Neural cell (in vitro differentiated cells): ENCODE results near the gene TMEM219. TPM values are rescaled to one million over a fixed set of nuclear protein-coding genes. Genes with fewer than 3 reads are reported as not detected.

Source experiments
- H2AFZ ChIP-seq: fragments of 200-600, 300-800 bp; sonication (generic), shearing (Covaris generic); 2 replicates; pipeline ENCODE4 v1.6.0; 2014; ENCODE audit warnings: low read depth, mild to moderate bottlenecking, antibody characterized with exemption, low read length, moderate library complexity
- H3F3A ChIP-seq: fragments of 200-600 bp; shearing (Covaris generic); 2 replicates; pipeline ENCODE4 v1.6.1; 2016; ENCODE audit warnings: mild to moderate bottlenecking, moderate library complexity, mixed read lengths, antibody characterized with exemption, low read length; ENCODE audit not compliant: insufficient read depth, poor library complexity, severe bottlenecking
- H3K27ac ChIP-seq: fragments of 200-600, 300-800 bp; sonication (generic), shearing (Covaris generic); 2 replicates; pipeline ENCODE4 v1.5.1; 2014; ENCODE audit warnings: mild to moderate bottlenecking, low read length, moderate library complexity
- H3K27me3 ChIP-seq: fragments of 300-800, 200-600 bp; sonication (generic), shearing (Covaris generic); 2 replicates; pipeline ENCODE4 v1.6.0; 2014; ENCODE audit warnings: mild to moderate bottlenecking, low read depth, low read length, moderate library complexity; ENCODE audit not compliant: insufficient read depth
- H3K36me3 ChIP-seq: fragments of 300-800, 200-600 bp; sonication (generic), shearing (Covaris generic); 2 replicates; pipeline ENCODE4 v1.5.1; 2014; ENCODE audit warnings: mild to moderate bottlenecking, antibody characterized with exemption, low read length, moderate library complexity; ENCODE audit not compliant: insufficient read depth
- H3K4me2 ChIP-seq: fragments of 300-800, 200-600 bp; sonication (generic), shearing (Covaris generic); 2 replicates; pipeline ENCODE4 v1.6.0; 2014; ENCODE audit warnings: mild to moderate bottlenecking, low read length
- H3K4me3 ChIP-seq: fragments of 300-800, 200-600 bp; sonication (generic), shearing (Covaris generic); 2 replicates; pipeline ENCODE4 v1.5.1; 2014; ENCODE audit warnings: mild to moderate bottlenecking, low read length, moderate library complexity
- H3K79me2 ChIP-seq: fragments of 200-600 bp; shearing (Covaris generic); replicated peaks from 2 replicates; pipeline ENCODE4 v1.6.0; 2014; ENCODE audit warnings: mild to moderate bottlenecking, low read length, moderate library complexity; ENCODE audit not compliant: insufficient read depth
- H3K9ac ChIP-seq: fragments of 300-800, 200-600 bp; sonication (generic), shearing (Covaris generic); 2 replicates; pipeline ENCODE4 v1.6.1; 2016; ENCODE audit warnings: mild to moderate bottlenecking, low read length, mixed read lengths
- H3K9me2 ChIP-seq: fragments of 200-600 bp; shearing (Covaris generic); 2 replicates; pipeline ENCODE4 v1.6.1; 2016; ENCODE audit warnings: mild to moderate bottlenecking, low read length, mixed read lengths; ENCODE audit not compliant: insufficient read depth
- H3K9me3 ChIP-seq: fragments of 200-600, 300-800 bp; sonication (generic), shearing (Covaris generic); 2 replicates; pipeline ENCODE4 v1.6.1; 2016; ENCODE audit warnings: mild to moderate bottlenecking, mixed run types, low read length, moderate library complexity, mixed read lengths
- H4K20me1 ChIP-seq: fragments of 200-600 bp; shearing (Covaris generic); 2 replicates; pipeline ENCODE4 v1.6.1; 2016; ENCODE audit warnings: mild to moderate bottlenecking, mixed run types; ENCODE audit not compliant: insufficient read depth
- CTCF ChIP-seq: fragments of 450-650 bp; IDR thresholded peaks from 2 replicates; pipeline ENCODE4 v1.5.1; 2014; ENCODE audit warnings: antibody characterized with exemption, mild to moderate bottlenecking, moderate library complexity; ENCODE audit not compliant: poor library complexity, severe bottlenecking
- EP300 ChIP-seq: fragments of 450-650 bp; conservative IDR thresholded peaks from 2 replicates; pipeline ENCODE4 v1.6.1; 2014; ENCODE audit warnings: antibody characterized with exemption, mild to moderate bottlenecking, moderate library complexity; ENCODE audit not compliant: poor library complexity, severe bottlenecking
- EZH2 ChIP-seq: fragments of 200-600, 300-800 bp; shearing (Covaris generic), sonication (generic); IDR thresholded peaks from 2 replicates; pipeline ENCODE4 v1.6.1; 2014; ENCODE audit warnings: antibody characterized with exemption, low read length, borderline replicate concordance, mild to moderate bottlenecking; ENCODE audit not compliant: insufficient read depth, poor library complexity, severe bottlenecking
- MXI1 ChIP-seq: fragments of 450-650 bp; conservative IDR thresholded peaks from 2 replicates; pipeline ENCODE4 v1.6.1; 2014; ENCODE audit warnings: antibody characterized with exemption, mild to moderate bottlenecking; ENCODE audit not compliant: poor library complexity, severe bottlenecking
- POLR2AphosphoS5 ChIP-seq: IDR thresholded peaks from 2 replicates; pipeline ENCODE4 v1.6.1; 2012
- RAD21 ChIP-seq: fragments of 450-650 bp; conservative IDR thresholded peaks from 2 replicates; pipeline ENCODE4 v1.6.1; 2014; ENCODE audit warnings: antibody characterized with exemption, mild to moderate bottlenecking, moderate library complexity
- REST ChIP-seq: IDR thresholded peaks from 2 replicates; pipeline ENCODE4 v1.6.1; 2012; ENCODE audit warnings: borderline replicate concordance
- SMC3 ChIP-seq: fragments of 450-650 bp; conservative IDR thresholded peaks from 2 replicates; pipeline ENCODE4 v1.6.1; 2014; ENCODE audit warnings: antibody characterized with exemption, mild to moderate bottlenecking, moderate library complexity; ENCODE audit not compliant: poor library complexity
- TAF1 ChIP-seq: IDR thresholded peaks from 2 replicates; pipeline ENCODE4 v1.6.1; 2012; ENCODE audit warnings: low read depth
- polyA plus RNA-seq: library from polyadenylated mRNA; depleted of rRNA; stranded (reverse); fragments of >200 nt; gene quantifications from 2 replicates; pipeline ENCODE4 v1.2.3, GENCODE V29; 2014

Gene TMEM219
- polyA plus RNA-seq, 1 donor from 2014 or later, result 154 TPM

DNA sequence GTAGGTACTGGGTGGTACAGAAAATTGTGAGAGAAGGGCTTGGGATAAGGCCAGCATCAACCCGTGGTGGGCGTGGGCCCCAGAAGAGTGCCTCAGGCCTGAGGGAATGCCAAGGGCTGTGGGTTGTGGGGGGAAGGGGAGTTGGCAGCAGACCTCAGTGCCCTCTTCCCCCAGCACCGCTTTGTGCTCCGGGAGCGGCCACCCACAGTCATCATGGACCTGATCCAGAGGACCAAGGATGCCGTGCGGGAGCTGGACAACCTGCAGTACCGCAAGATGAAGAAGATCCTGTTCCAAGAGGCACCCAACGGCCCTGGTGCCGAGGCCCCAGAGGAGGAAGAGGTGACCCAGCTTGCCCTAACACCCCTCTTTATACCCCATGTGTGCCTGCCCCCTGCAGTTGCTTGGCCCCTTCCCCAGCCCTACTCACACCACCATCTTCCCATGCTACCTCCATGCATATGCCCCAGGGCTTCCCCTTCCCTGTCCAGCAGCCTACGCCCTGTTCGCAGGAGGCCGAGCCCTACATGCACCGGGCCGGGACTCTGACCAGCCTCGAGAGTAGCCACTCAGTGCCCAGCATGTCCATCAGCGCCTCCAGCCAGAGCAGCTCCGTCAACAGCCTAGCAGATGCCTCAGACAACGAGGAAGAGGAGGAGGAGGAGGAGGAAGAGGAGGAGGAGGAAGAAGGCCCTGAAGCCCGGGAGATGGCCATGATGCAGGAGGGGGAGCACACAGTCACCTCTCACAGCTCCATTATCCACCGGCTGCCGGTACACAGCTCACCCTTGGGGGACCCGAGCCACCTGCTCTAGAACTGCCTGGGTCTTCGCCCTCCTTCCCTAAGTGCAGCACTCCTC, 20.9 kb downstream of the TMEM219 start:
- Histone ChIP-seq H3K36me3 (no peaks in the 10 kb centered on the region), H3K79me2 (peaks cover 2% of the 10 kb centered on the region), H3K4me3 (no peak overlapping the region), H3F3A (no peaks in the 10 kb centered on the region), H3K9me2 (no peaks in the 10 kb centered on the region), H3K27ac (no peak overlapping the region), H3K9ac (no peak overlapping the region), H3K27me3 (no peaks in the 10 kb centered on the region), H2AFZ (no peak overlapping the region), H3K9me3 (no peaks in the 10 kb centered on the region), H4K20me1 (peaks cover 4% of the 10 kb centered on the region), H3K4me2 (no peak overlapping the region)
- TF ChIP-seq EP300, result no peak
- no peak for TF ChIP-seq REST
- no peak for TF ChIP-seq TAF1
- TF ChIP-seq CTCF, result no peak
- TF ChIP-seq MXI1, result no peak
- TF ChIP-seq SMC3, result no peak
- TF ChIP-seq EZH2, result no peak
- no peak for TF ChIP-seq RAD21
- TF ChIP-seq POLR2AphosphoS5, result no peak

GRCh38 chr16:29983420-29984136, 21.7 kb downstream of the TMEM219 start:
- no peaks in the 10 kb centered on the region for H3K36me3 ChIP-seq

More at GRCh38 chr16:29983420-29984136, 21.7 kb downstream of the TMEM219 start:
- no peaks in the 10 kb centered on the region for H3F3A ChIP-seq
- H2AFZ ChIP-seq, result no peak overlapping the region
- no peaks in the 10 kb centered on the region for H3K9me3 ChIP-seq
- no peaks in the 10 kb centered on the region for H3K79me2 ChIP-seq
- no peak overlapping the region for H3K4me3 ChIP-seq
- no peak for TF ChIP-seq POLR2AphosphoS5
- TF ChIP-seq EZH2, result no peak
- TF ChIP-seq EP300, result no peak
- no peak for TF ChIP-seq RAD21
- TF ChIP-seq MXI1, result no peak
- no peak for TF ChIP-seq SMC3
- no peak for TF ChIP-seq CTCF
- TF ChIP-seq REST, result no peak
- TF ChIP-seq TAF1, result no peak
- no peak overlapping the region for H3K4me2 ChIP-seq
- no peak overlapping the region for H3K27ac ChIP-seq
- H3K27me3 ChIP-seq, result no peaks in the 10 kb centered on the region
- no peak overlapping the region for H3K9ac ChIP-seq
- no peaks in the 10 kb centered on the region for H4K20me1 ChIP-seq
- H3K9me2 ChIP-seq, result no peaks in the 10 kb centered on the region
